HFF-Myc (cell line): ENCODE measurements around the gene CTSL.

Source experiments
- DNase-seq: peaks from one replicate; pipeline ENCODE4 v3.0.0-alpha.2; 2011; ENCODE audit warnings: low read depth; ENCODE audit errors: extremely low read depth
- H3K4me3 ChIP-seq: replicated peaks from 2 replicates; pipeline ENCODE4 v1.5.1; 2011; ENCODE audit warnings: low read depth, mild to moderate bottlenecking, control low read depth, low read length
- CTCF ChIP-seq: IDR thresholded peaks from 2 replicates; pipeline ENCODE4 v1.5.1; 2012; ENCODE audit warnings: mild to moderate bottlenecking, low read depth, low read length, control low read depth; ENCODE audit errors: missing control alignments

The CTSL gene

DNA sequence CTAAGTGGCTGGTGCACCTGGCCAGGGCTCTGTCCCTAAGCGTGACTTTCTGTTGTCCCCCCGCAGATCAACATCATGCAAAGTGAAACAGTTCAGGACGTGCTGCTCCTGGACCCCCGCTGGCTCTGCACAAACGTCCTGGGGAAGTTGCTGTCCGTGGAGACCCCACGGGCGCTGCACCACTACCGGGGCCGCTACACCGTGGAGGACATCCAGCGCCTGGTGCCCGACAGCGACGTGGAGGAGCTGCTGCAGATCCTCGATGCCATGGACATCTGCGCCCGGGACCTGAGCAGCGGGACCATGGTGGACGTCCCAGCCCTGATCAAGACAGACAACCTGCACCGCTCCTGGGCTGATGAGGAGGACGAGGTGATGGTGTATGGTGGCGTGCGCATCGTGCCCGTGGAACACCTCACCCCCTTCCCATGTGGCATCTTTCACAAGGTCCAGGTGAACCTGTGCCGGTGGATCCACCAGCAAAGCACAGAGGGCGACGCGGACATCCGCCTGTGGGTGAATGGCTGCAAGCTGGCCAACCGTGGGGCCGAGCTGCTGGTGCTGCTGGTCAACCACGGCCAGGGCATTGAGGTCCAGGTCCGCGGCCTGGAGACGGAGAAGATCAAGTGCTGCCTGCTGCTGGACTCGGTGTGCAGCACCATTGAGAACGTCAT is 19.7 kb upstream of the CTSL start:
- DNase-seq, result no peak
- no peak overlapping the region for H3K4me3 ChIP-seq
- no peak for TF ChIP-seq CTCF

DNA sequence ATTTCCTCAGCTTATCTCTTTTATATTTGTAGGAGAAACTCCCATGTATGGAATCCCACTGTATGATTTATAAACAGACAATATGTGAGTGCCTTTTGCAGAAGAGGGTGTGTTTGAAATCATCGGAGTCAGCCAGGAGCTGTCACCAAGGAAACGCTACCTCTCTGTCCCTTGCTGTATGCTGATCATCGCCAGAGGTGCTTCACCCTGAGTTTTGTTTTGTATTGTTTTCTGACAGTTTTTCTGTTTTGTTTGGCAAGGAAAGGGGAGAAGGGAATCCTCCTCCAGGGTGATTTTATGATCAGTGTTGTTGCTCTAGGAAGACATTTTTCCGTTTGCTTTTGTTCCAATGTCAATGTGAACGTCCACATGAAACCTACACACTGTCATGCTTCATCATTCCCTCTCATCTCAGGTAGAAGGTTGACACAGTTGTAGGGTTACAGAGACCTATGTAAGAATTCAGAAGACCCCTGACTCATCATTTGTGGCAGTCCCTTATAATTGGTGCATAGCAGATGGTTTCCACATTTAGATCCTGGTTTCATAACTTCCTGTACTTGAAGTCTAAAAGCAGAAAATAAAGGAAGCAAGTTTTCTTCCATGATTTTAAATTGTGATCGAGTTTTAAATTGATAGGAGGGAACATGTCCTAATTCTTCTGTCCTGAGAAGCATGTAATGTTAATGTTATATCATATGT is 18.0 kb upstream of the CTSL start:
- no peak for DNase-seq
- H3K4me3 ChIP-seq, result no peak overlapping the region
- TF ChIP-seq CTCF, result no peak

DNA sequence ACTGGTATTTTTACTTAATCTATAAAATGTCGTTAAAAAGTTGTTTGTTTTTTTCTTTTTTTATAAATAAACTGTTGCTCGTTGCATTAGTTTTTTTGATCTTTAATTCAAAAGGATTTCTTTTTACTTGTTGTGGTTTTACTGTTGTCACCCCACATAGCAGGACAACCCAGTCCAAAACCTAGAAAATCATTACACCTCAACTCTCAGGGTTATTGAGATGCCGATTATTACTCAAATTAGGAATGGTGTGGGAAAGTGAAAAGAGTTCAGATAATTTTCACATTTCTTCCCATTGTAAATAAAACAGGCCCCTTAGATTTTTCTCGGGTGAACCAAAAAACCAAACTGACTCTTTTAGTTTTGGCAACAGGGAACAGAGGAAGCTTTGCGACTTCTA is 17.4 kb upstream of the CTSL start:
- no peak for DNase-seq
- no peak overlapping the region for H3K4me3 ChIP-seq
- no peak for TF ChIP-seq CTCF

DNA sequence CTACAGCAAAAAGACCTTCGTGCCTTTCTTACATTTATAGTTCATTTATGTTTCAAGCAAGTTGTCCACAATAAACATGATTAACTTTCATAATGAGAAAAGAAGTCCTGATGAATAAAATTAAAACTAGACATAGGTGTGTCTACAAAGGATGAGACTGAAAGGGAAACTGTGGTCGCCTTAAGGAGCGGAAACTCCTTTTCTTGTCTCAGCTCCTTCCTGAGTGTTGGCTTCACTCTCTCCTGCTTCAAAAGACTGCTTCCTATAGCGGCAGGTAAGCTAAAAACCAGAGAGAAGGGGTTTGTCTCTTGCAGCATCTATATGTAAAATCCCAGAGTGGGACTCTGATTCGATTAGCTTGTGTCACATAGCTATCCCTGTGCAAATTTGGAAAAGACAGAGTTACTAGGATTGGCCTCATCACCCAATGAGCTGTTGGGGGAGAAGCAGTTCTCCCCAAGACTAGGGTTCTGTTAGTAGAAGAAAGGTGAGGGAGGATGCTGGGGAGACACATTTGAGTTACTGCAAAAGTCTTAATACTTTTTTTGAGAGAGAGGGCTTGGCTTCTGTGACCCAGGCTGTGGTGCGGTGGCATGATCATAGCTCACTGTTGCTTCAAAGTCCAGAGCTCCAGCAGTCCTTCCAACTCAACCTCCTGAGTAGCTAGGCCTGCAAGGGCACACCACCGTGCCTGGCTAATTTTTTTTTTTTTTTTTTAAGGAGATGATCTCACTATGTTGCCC is 16.8 kb upstream of the CTSL start:
- no peak overlapping the region for H3K4me3 ChIP-seq
- TF ChIP-seq CTCF, result no peak
- no peak for DNase-seq

DNA sequence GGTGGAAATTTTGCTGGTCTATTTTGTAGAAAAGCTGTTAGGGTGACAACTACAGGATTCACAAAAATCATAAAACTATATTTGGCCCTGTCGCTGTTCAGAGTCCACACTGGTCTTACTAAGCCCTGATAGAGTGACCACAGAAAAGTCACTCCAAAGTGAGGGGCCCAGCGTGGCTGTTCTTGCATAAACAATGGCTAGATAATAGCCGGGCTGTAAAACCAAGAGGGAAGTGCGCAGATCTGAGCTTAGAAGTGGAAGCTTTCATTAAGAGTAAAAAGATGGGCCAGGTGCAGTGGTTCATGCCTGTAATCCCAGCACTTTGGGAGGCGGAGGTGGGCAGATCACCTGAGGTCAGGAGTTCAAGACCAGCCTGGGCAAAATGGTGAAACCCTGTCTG is 15.5 kb upstream of the CTSL start:
- TF ChIP-seq CTCF, result no peak
- no peak overlapping the region for H3K4me3 ChIP-seq
- no peak for DNase-seq

- DNase-seq, result peak; percentile 83
- H3K4me3 ChIP-seq, result no peak overlapping the region
- TF ChIP-seq CTCF, result no peak
These were observed 13.8 kb upstream of the CTSL start for GRCh38 chr9:87711857-87712800.
